ENCODE results near the gene ETNK2. TPM values are rescaled to one million over a fixed set of nuclear protein-coding genes. Genes with fewer than 3 reads are reported as not detected.

The ETNK2 gene
- polyA plus RNA-seq, 1 experiment = 25.6 TPM

DNA sequence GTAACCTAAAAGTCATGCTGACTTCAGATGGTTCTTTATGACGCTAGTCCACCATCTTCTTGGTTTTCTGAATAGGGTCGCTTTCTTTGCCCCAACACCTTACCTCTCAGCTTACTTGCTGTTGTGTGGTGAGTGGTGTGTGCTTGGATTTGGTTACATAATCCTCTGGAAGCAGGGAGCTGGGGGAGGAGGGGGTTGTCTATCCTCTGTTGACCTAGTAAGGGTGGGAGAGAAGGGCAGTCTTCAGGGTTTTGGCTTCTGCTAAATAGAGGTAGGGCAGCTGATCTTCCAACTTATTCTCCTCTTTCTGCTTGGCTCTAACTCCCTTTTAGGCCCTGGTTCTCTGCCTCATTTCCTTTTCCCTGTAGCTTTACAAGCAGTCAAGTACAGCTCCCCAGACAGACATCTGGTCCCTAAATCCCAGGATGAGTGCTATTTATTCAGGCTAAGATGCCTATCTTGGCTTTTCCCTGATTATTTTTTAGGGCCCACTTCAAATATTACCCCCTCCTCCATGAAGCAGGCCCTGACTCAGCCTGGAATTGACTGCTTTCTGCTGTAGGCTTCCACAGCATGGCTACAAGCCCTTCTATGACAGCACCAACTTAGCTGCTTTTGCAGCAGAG, 20.7 kb upstream of the ETNK2 start:
- no peak for DNase-seq (ENCODE audit: low read depth, low spot score)
- peaks cover 3% of the 10 kb centered on the region for H3K9me3 ChIP-seq (ENCODE audit: control insufficient read depth, insufficient read depth, low read length)
- ChIA-PET POLR2A (interaction anchor here (0.6 to 1.1 kb wide), 2 partner anchors 17 to 26 kb away, joined by 4 read pairs; no protein-coding TSS in a partner anchor), CTCF (interaction anchor here (0.9 to 13.8 kb wide), 7 partner anchors 10 to 226 kb away, joined by 3 to 212 read pairs (median 8); partner anchors contain the start of gene PLEKHA6)
- H3K4me3 ChIP-seq (ENCODE audit: low read depth, low read length) = no peak overlapping the region
- no peak overlapping the region for H3K27ac ChIP-seq (ENCODE audit: low read depth, low read length)
- no peaks in the 10 kb centered on the region for H3K27me3 ChIP-seq (ENCODE audit: control insufficient read depth, insufficient read depth, low read length)
- TF ChIP-seq, protein P1, sequence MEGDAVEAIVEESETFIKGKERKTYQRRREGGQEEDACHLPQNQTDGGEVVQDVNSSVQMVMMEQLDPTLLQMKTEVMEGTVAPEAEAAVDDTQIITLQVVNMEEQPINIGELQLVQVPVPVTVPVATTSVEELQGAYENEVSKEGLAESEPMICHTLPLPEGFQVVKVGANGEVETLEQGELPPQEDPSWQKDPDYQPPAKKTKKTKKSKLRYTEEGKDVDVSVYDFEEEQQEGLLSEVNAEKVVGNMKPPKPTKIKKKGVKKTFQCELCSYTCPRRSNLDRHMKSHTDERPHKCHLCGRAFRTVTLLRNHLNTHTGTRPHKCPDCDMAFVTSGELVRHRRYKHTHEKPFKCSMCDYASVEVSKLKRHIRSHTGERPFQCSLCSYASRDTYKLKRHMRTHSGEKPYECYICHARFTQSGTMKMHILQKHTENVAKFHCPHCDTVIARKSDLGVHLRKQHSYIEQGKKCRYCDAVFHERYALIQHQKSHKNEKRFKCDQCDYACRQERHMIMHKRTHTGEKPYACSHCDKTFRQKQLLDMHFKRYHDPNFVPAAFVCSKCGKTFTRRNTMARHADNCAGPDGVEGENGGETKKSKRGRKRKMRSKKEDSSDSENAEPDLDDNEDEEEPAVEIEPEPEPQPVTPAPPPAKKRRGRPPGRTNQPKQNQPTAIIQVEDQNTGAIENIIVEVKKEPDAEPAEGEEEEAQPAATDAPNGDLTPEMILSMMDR (IDR thresholded peaks at IDR 0.05; ENCODE audit: low read depth, low read length) = no peak

DNA sequence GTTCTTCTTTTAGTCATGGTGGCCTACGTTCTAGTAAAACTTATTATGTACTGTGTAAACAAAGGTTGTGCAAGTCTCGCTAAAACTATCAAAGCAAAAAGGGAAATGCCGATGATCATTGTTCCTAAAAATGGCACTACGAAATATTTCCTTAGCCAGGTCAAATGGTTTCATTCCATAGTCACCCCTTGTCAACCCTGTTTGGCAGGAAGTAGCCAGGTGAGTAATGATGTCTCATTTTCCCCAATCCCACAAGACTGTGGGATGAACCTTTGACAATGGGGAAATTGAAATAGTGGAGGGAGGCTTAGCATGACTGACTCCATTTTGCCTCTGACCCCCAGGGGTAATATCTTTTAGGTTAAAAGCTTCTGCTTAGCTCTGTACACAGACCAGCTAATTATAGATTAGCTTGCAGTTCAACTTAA, 19.9 kb upstream of the ETNK2 start:
- CTCF ChIA-PET = interaction anchor here (0.7 to 13.8 kb wide), 7 partner anchors 9 to 227 kb away, joined by 3 to 212 read pairs (median 8); partner anchors contain the start of gene PLEKHA6
- POLR2A ChIA-PET = interaction anchor here (1.1 kb wide), 1 partner anchor 27 kb away, joined by 4 read pairs; no protein-coding TSS in a partner anchor
- Histone ChIP-seq H3K4me3 (ENCODE audit: low read depth, low read length) (no peak overlapping the region), H3K27me3 (ENCODE audit: control insufficient read depth, insufficient read depth, low read length) (no peaks in the 10 kb centered on the region), H3K9me3 (ENCODE audit: control insufficient read depth, insufficient read depth, low read length) (peaks cover 3% of the 10 kb centered on the region), H3K27ac (ENCODE audit: low read depth, low read length) (no peak overlapping the region)
- no peak for DNase-seq (ENCODE audit: low read depth, low spot score)
- TF ChIP-seq, protein P1 (IDR thresholded peaks at IDR 0.05; ENCODE audit: low read depth, low read length) = no peak

DNA sequence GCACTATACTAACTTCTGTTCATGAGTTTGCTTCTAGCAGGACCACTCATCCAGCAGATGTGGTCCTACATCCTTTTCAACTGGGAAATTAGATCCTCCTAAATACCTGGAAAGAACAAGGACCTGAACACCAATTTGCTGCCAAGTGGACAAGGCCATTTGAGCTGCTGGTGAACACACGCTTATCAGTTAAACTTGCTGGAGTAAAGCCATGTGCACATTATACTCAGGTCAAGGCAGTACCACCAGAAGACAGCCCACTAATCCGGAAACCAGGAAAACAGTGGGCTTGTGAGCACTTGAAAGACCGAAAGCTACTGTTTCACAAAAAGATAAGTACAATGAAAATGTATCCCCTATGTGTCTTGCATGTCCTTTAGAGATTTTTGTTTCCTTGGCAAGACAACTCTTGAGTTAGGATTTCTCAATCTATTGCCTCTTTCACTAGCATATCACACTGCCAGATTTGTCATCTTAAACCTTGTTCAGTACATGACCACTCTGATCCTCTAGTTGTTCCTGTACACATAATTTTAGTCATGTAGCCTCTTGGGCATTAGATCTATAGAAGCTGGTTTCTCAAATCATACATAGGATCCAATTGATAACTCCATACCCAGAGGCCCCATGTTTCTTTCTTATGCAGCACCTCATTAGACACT, 18.8 kb upstream of the ETNK2 start:
- Histone ChIP-seq H3K27me3 (ENCODE audit: control insufficient read depth, insufficient read depth, low read length) (no peaks in the 10 kb centered on the region), H3K9me3 (ENCODE audit: control insufficient read depth, insufficient read depth, low read length) (peaks cover 3% of the 10 kb centered on the region), H3K4me3 (ENCODE audit: low read depth, low read length) (no peak overlapping the region), H3K27ac (ENCODE audit: low read depth, low read length) (no peak overlapping the region)
- ChIA-PET CTCF (interaction anchor here (0.7 to 13.8 kb wide), 3 partner anchors 35 to 192 kb away, joined by 3 to 212 read pairs (median 190); partner anchors contain the start of gene PLEKHA6), POLR2A (no interaction called here)
- TF ChIP-seq, protein P1 (IDR thresholded peaks at IDR 0.05; ENCODE audit: low read depth, low read length) = no peak
- DNase-seq (ENCODE audit: low read depth, low spot score) = no peak

DNA sequence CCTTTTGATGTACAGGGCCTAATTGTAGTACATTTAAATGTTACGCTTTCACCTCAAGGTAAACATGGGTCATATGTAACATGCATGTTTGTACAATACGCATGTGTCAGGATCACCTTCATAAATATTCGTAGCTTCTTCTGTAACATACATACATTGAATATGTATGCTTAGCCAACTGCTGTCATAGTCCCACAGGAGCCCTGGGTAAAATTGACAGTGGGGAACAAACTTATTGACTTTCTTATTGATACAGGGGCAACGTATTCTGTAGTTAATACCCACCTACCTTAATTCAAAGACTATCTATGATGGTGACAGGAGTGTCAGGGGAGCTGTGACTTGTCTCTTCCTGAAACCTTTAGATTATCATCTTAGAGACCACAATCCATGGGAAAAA, 18.0 kb upstream of the ETNK2 start:
- no peaks in the 10 kb centered on the region for H3K27me3 ChIP-seq (ENCODE audit: control insufficient read depth, insufficient read depth, low read length)
- TF ChIP-seq, protein P1 (IDR thresholded peaks at IDR 0.05; ENCODE audit: low read depth, low read length) = no peak
- no peak overlapping the region for H3K4me3 ChIP-seq (ENCODE audit: low read depth, low read length)
- ChIA-PET CTCF (interaction anchor here (0.7 to 13.8 kb wide), 5 partner anchors 29 to 242 kb away, joined by 3 to 212 read pairs (median 122); partner anchors contain the start of gene PLEKHA6), POLR2A (no interaction called here)
- DNase-seq (ENCODE audit: low read depth, low spot score) = no peak
- H3K27ac ChIP-seq (ENCODE audit: low read depth, low read length) = no peak overlapping the region
- peaks cover 3% of the 10 kb centered on the region for H3K9me3 ChIP-seq (ENCODE audit: control insufficient read depth, insufficient read depth, low read length)

DNA sequence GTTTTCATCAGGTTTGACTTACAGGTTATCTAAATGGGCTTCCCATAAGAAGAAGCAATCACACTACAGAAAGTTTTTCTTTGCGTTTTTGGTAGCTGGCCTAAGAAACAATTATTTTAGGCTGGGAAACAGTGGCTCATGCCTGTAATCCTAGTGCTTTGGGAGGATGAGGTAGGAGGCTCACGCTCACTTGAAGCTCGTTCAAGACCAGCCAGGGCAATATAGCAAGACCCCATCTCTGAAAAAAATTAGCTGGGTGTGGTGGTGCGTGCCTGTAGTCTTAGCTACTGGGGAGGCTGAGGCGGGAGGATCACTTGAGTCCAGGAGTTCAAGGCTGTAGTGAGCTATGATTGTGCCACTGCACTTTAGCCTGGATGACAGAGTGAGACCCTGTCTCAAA, 15.9 kb upstream of the ETNK2 start:
- no peak for DNase-seq (ENCODE audit: low read depth, low spot score)
- ChIA-PET POLR2A (no interaction called here), CTCF (interaction anchor here (1.0 to 13.8 kb wide), 5 partner anchors 15 to 230 kb away, joined by 4 to 212 read pairs (median 122); partner anchors contain the start of gene PLEKHA6)
- TF ChIP-seq, protein P1 (IDR thresholded peaks at IDR 0.05; ENCODE audit: low read depth, low read length) = no peak
- Histone ChIP-seq H3K27me3 (ENCODE audit: control insufficient read depth, insufficient read depth, low read length) (no peaks in the 10 kb centered on the region), H3K4me3 (ENCODE audit: low read depth, low read length) (no peak overlapping the region), H3K9me3 (ENCODE audit: control insufficient read depth, insufficient read depth, low read length) (peaks cover 3% of the 10 kb centered on the region), H3K27ac (ENCODE audit: low read depth, low read length) (no peak overlapping the region)

Measured in AG04450 (cell line).